UCSD-AML1 (cell line): ENCODE results near the gene GALR3.
A peak's percentile ranks its signal among the peaks of the same experiment; 100 is the strongest.
"Not testable (repeated sequence)": the region's sequence is repeated elsewhere in the genome, so short reads cannot be mapped to it uniquely, and the experiment has no call there.

ENCODE experiments used
- DNase-seq: peaks from one replicate; lab custom pipeline; 2025; ENCODE audit not compliant: unreplicated experiment; lab: John Stamatoyannopoulos, UW

The GALR3 gene, protein sequence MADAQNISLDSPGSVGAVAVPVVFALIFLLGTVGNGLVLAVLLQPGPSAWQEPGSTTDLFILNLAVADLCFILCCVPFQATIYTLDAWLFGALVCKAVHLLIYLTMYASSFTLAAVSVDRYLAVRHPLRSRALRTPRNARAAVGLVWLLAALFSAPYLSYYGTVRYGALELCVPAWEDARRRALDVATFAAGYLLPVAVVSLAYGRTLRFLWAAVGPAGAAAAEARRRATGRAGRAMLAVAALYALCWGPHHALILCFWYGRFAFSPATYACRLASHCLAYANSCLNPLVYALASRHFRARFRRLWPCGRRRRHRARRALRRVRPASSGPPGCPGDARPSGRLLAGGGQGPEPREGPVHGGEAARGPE

GRCh38 chr22:37823134-37823985 is at the start of gene GALR3:
Gene GALR3, plus strand, starts transcription at chr22:37823382. Its CDS starts 25 bp downstream, at chr22:37823407.
- DNase-seq, result no peak

- DNase-seq, result no peak
Measured at GRCh38 chr22:37774728-37775127, 48.5 kb upstream of the GALR3 start.

- DNase-seq, result no peak
Measured at GRCh38 chr22:37775785-37776638, 47.2 kb upstream of the GALR3 start.

- DNase-seq, result no peak
Measured at GRCh38 chr22:37776639-37777005, 46.6 kb upstream of the GALR3 start.

DNA sequence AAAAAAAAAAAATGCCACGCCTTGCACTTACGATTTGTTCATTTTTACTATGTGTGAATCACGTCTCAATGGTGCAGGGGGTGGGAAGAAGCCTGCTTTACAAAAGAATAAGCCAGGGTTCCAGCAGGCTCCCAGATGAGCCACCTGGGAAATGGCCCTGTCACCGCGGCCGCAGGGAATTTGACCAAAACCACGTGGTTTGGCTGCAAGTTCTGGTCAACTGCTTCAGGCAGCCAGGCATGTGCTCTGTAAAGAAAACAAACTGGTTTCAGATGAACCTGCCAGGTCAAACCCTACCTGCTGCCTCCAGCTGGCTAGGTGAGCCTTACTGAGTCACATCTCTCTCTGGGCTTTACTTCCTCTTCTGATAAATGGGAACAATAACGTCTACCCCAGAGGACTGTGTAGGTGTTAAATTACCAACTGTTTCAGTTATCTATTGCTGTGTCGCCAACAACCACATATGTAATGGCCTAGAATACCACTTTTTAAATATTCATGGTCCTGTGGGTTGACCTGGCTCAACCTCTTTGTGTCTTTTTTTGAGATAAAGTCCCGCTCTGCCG is 46.0 kb upstream of the GALR3 start:
- DNase-seq, result no peak

DNA sequence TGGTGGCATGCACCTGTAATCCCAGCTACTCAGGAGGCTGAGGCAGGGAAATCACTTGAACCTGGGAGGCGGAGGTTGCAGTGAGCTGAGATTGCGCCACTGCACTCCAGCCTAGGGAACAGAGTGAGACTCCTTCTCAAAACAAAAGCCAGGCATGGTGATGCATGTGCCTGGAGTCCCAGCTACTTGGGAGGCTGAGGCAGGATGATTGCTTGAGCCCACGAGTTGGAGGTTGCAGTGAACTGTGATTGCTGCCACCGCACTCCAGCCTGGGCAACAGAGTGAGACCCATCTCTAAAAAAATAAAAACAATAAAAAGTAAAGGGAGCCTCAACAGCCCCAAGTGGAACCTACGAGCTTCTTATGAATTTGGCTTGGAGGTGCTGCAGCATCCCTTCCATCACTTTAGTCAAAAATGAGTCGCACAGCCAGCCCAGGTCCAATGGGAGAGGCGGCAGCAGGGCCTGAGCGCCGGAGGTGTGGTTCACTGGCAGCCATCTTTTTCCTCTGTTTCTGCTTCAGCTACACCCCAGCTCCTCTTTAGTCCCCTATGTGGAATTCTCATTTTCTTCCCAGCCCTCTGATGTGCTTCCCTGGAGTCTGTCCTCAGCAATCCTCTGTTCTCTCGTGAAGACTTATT is 44.7 kb upstream of the GALR3 start:
- no peak for DNase-seq

DNA sequence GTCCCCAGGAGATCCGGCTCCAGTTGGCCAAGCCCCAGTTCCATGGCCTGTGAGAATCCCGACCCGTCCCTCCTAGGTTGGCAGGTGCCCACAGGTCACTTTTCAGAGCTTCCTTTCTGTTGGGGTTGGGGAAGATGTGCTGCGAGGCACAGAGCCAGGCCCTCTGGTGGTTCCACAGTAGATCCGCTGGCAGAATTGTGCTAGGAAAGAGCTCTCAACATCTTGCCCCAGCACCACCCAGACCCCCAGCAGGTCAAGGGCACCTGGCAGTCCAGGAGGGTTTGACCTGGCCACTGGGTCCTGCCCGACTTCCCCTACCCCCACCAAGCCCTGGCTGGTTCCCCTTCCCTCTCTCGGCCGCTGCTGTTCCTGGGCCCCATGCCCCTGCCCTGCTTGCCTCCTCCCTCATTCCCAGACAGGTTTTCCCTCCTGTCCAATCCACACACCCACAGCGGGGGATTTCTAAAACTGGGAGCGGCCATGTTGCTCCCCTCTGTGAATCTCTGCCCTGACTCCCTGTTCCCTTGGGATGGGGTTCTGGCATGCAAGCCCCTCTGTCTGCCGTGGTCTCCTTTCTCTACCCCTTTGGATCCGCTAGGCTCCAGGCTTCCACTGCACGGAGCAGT is 41.6 kb upstream of the GALR3 start:
- no peak for DNase-seq

DNA sequence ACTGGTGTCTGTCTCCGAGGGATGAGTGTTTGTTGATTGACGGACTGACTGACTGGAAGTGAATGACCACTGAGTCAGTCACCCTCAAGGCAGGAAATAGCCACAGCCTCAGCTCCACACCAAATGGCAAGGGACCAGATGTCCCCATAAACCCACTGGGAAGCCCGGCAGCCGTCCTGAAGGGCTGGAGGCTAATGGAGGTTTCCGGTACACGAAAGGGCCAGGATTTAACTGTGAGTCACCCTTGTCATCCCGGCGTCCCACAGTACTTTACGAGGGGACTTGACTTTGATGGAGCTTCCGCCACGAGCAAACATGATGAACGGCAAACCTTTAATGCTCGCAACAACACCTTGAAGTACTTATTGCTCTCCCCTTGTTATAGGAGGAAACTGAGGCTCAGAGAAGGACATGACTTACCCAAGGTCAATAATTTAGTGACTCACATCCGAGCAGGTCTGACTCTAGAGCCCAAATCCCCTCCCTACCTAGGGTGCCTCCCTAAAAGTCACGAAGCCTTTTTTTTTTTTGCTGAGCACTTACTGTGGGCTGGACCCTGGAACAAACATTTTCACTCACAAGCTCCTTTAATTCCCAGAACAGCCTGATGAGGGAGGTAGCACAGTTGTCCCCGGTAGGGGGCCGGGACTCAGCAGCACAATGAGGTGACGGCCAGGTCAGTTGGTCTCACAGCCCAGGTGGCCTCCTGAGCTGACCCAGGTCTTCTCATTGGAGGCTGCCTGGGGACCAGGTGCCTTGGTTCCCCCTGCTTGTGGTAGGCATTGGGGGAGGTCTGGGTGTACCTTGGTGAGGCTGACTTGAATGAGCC is 40.6 kb upstream of the GALR3 start:
- no peak for DNase-seq

GRCh38 chr22:37784829-37785495 is 38.2 kb upstream of the GALR3 start:
- no peak for DNase-seq

GRCh38 chr22:37790234-37790633 is 32.9 kb upstream of the GALR3 start:
- no peak for DNase-seq

GRCh38 chr22:37792494-37792893 is 30.7 kb upstream of the GALR3 start:
- DNase-seq, result no peak

DNA sequence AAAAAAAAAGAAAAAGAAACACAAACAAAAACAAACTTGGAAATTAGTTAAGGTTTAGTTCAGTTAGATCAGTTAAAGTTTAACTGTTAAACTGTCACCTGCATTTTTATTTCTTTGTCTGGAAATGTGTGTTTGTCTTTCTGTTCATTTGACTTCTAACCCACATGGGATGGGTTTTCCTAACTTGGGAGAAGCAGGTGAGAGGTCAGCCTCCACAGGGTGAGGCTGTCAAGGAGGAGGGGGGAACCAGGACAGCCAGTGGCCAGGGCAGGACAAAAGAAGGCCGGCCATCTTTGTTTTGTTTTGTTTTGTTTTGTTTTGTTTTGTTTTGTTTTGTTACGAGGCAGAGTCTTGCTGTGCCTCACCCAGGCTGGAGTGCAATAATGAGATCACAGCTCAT is 28.8 kb upstream of the GALR3 start:
- DNase-seq, result no peak

- no peak for DNase-seq
Measured at GRCh38 chr22:37796079-37796478, 27.1 kb upstream of the GALR3 start.

- not testable (repeated sequence) for DNase-seq
Measured at GRCh38 chr22:37797259-37797658, 25.9 kb upstream of the GALR3 start.

- no peak for DNase-seq
Measured at GRCh38 chr22:37797874-37798500, 25.2 kb upstream of the GALR3 start.

GRCh38 chr22:37799979-37800378 is 23.2 kb upstream of the GALR3 start:
- not testable (repeated sequence) for DNase-seq

DNA sequence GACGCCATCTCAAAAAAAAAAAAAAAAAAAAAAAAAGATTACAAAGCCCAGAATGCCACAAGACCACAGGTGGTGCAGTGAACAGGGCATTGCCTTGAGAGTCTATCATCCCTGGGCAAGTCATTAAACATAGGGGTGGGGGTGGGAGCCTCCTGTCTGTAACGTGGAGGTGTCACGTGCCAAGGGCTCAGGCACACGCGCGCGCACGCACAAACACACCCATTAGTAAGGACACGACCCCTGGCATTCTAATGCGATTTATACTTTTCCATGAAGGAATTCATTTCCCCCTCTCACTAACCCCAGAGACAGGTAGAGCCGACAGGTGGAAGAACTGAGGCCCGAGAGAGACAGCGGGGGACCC is 21.3 kb upstream of the GALR3 start:
- DNase-seq, result peak; percentile 49
